Measurements from ENCODE around the gene PYCARD.

Gene PYCARD

GRCh38 chr16:31229501-31229900 is 26.9 kb upstream of the PYCARD start:
- Histone ChIP-seq H3K4me3 (ENCODE audit: severe bottlenecking) (no peak overlapping the region), H3K9me3 (ENCODE audit: severe bottlenecking) (no peaks in the 10 kb centered on the region), H3K27me3 (ENCODE audit: insufficient read depth, poor library complexity, severe bottlenecking) (no peaks in the 10 kb centered on the region), H3K36me3 (ENCODE audit: low read depth) (no peaks in the 10 kb centered on the region), H3K27ac (ENCODE audit: poor library complexity, severe bottlenecking) (no peak overlapping the region), H3K4me1 (ENCODE audit: insufficient read depth, poor library complexity, severe bottlenecking) (no peaks in the 10 kb centered on the region)
- TF ChIP-seq CTCF (IDR thresholded peaks at IDR 0.05; ENCODE audit: poor library complexity, severe bottlenecking): no peak
- DNase-seq (ENCODE audit: low spot score): no peak
- ATAC-seq (ENCODE audit: low read depth): no peak

DNA sequence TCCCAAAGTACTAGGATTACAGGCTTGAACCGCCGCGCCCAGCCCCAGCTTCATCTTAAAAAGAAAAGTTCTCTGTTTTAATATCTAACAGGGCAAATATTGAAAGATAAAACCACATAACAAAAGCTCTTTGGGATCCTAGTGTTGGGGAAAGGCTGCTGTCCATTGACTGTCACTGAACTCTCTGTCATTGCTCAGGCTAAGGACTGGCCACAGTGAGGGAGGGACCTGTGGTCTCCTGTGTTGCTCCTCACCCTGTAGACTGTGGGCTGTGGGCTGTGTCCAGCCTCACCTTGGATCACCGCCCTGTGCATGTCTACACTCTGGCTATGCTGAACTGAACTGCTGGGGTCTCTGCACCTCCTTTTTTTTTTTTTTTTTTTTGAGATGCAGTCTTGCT is 25.6 kb upstream of the PYCARD start:
- H3K4me3 ChIP-seq (ENCODE audit: severe bottlenecking): no peak overlapping the region
- no peak for TF ChIP-seq CTCF (IDR thresholded peaks at IDR 0.05; ENCODE audit: poor library complexity, severe bottlenecking)
- H3K36me3 ChIP-seq (ENCODE audit: low read depth): no peaks in the 10 kb centered on the region
- H3K4me1 ChIP-seq (ENCODE audit: insufficient read depth, poor library complexity, severe bottlenecking): no peaks in the 10 kb centered on the region
- H3K27ac ChIP-seq (ENCODE audit: poor library complexity, severe bottlenecking): no peak overlapping the region
- H3K27me3 ChIP-seq (ENCODE audit: insufficient read depth, poor library complexity, severe bottlenecking): no peaks in the 10 kb centered on the region
- no peaks in the 10 kb centered on the region for H3K9me3 ChIP-seq (ENCODE audit: severe bottlenecking)
- DNase-seq (ENCODE audit: low spot score): no peak
- ATAC-seq (ENCODE audit: low read depth): no peak

DNA sequence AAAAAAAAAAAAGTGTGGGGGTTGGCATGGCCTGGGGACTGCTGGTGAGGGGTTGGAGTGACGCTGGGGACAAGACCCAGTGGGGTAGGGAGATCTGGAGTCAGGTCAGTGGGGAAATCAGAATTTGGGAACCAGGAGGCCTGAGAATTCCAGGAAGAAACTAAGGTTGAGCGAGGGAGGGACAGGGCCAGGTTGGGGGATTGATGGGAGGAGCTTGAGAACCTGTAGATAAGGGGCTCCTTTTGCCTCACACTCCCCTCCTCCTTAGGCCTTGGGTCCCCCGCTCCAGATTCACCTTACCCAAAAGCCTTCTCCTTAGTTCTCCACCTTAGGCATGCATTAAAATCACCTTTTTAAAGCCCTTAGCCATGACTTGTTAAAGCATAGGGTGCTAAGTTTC is 22.6 kb upstream of the PYCARD start:
- no peak for TF ChIP-seq CTCF (IDR thresholded peaks at IDR 0.05; ENCODE audit: poor library complexity, severe bottlenecking)
- Histone ChIP-seq H3K4me3 (ENCODE audit: severe bottlenecking) (no peak overlapping the region), H3K27me3 (ENCODE audit: insufficient read depth, poor library complexity, severe bottlenecking) (no peaks in the 10 kb centered on the region), H3K27ac (ENCODE audit: poor library complexity, severe bottlenecking) (no peak overlapping the region), H3K4me1 (ENCODE audit: insufficient read depth, poor library complexity, severe bottlenecking) (no peaks in the 10 kb centered on the region), H3K36me3 (ENCODE audit: low read depth) (no peaks in the 10 kb centered on the region), H3K9me3 (ENCODE audit: severe bottlenecking) (no peaks in the 10 kb centered on the region)
- DNase-seq (ENCODE audit: low spot score) (no peak), ATAC-seq (ENCODE audit: low read depth) (no peak)

DNA sequence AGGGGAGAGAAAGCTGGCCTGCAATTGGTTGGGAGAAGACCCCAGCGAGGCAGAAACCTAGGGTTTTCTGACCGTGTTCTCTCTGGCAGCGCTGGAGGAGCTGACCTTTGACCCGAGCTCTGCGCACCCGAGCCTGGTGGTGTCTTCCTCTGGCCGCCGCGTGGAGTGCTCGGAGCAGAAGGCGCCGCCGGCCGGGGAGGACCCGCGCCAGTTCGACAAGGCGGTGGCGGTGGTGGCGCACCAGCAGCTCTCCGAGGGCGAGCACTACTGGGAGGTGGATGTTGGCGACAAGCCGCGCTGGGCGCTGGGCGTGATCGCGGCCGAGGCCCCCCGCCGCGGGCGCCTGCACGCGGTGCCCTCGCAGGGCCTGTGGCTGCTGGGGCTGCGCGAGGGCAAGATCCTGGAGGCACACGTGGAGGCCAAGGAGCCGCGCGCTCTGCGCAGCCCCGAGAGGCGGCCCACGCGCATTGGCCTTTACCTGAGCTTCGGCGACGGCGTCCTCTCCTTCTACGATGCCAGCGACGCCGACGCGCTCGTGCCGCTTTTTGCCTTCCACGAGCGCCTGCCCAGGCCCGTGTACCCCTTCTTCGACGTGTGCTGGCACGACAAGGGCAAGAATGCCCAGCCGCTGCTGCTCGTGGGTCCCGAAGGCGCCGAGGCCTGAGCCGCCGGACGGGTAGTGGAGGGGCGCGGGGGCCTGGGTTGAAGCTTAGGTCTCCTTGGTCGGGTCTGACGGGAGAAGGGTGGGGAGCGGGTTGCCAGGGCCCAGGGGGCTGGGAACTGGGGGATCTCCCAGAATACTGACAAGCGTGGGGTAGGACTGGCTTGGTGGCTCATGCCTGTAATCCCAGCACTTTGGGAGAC is 21.8 kb upstream of the PYCARD start:
- DNase-seq (ENCODE audit: low spot score): no peak
- Histone ChIP-seq H3K27ac (ENCODE audit: poor library complexity, severe bottlenecking) (no peak overlapping the region), H3K9me3 (ENCODE audit: severe bottlenecking) (no peaks in the 10 kb centered on the region), H3K27me3 (ENCODE audit: insufficient read depth, poor library complexity, severe bottlenecking) (no peaks in the 10 kb centered on the region), H3K36me3 (ENCODE audit: low read depth) (no peaks in the 10 kb centered on the region), H3K4me3 (ENCODE audit: severe bottlenecking) (no peak overlapping the region), H3K4me1 (ENCODE audit: insufficient read depth, poor library complexity, severe bottlenecking) (no peaks in the 10 kb centered on the region)
- no peak for TF ChIP-seq CTCF (IDR thresholded peaks at IDR 0.05; ENCODE audit: poor library complexity, severe bottlenecking)
- no peak for ATAC-seq (ENCODE audit: low read depth)

DNA sequence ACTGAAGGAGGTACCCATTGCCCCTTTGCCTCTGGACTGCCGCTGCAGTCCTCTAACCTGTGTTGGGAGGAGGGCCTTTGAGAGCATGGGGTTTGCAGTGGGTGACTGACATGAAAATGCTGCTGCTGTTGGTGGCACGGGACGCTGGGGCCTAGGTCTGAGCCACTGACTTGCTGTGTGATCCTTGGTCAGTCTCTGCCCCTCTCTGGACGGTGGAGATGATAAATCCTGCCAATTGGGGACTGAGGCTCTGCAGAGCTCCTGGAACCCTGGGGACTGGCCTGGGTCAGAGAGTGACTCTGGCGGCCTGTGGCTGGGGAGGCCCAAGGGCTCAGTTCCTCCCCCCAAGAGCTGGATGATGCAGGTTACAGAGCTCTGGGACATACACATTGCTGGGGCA is 20.5 kb upstream of the PYCARD start:
- TF ChIP-seq CTCF (IDR thresholded peaks at IDR 0.05; ENCODE audit: poor library complexity, severe bottlenecking): no peak
- H3K27ac ChIP-seq (ENCODE audit: poor library complexity, severe bottlenecking): no peak overlapping the region
- no peak overlapping the region for H3K4me3 ChIP-seq (ENCODE audit: severe bottlenecking)
- H3K36me3 ChIP-seq (ENCODE audit: low read depth): no peaks in the 10 kb centered on the region
- no peak for DNase-seq (ENCODE audit: low spot score)
- no peak for ATAC-seq (ENCODE audit: low read depth)
- no peaks in the 10 kb centered on the region for H3K27me3 ChIP-seq (ENCODE audit: insufficient read depth, poor library complexity, severe bottlenecking)
- no peaks in the 10 kb centered on the region for H3K9me3 ChIP-seq (ENCODE audit: severe bottlenecking)
- H3K4me1 ChIP-seq (ENCODE audit: insufficient read depth, poor library complexity, severe bottlenecking): no peaks in the 10 kb centered on the region

All from RWPE2 (cell line).